GM23338 (cell line): ENCODE data around the gene SUOX.

Source experiments
- CTCF ChIP-seq, 2 experiments: fragments of 200-600 bp in 1 of 2; sonication (generic) in 1 of 2; conservative IDR thresholded peaks; 2 replicates each; pipeline versions ENCODE4 v1.5.1 to v1.6.1; 2016 to 2017; ENCODE audit warnings: antibody characterized with exemption in 2 of 2, low read depth in 2 of 2, mild to moderate bottlenecking in 2 of 2, moderate library complexity in 1 of 2
- EZH2 ChIP-seq: fragments of 200-600 bp; sonication (generic); IDR thresholded peaks from one replicate; pipeline ENCODE4 v1.8.0; 2017; ENCODE audit warnings: antibody characterized with exemption, mild to moderate bottlenecking, low read depth; ENCODE audit not compliant: unreplicated experiment
- EZH2phosphoT487 ChIP-seq: fragments of 200-600 bp; sonication (generic); IDR thresholded peaks from one replicate; pipeline ENCODE4 v1.8.1; 2018; ENCODE audit warnings: antibody characterized with exemption; ENCODE audit not compliant: unreplicated experiment
- JUNB ChIP-seq: IDR thresholded peaks from one replicate; pipeline ENCODE4 v1.6.1; 2016; ENCODE audit warnings: antibody characterized with exemption; ENCODE audit not compliant: unreplicated experiment
- POLR2AphosphoS5 ChIP-seq: IDR thresholded peaks from 2 replicates; pipeline ENCODE4 v1.6.1; 2016; ENCODE audit warnings: antibody characterized with exemption, low read depth
- STAT1 ChIP-seq: IDR thresholded peaks from one replicate; pipeline ENCODE4 v1.6.1; 2016; ENCODE audit warnings: antibody characterized with exemption; ENCODE audit not compliant: unreplicated experiment

- no peak for TF ChIP-seq CTCF (conservative IDR thresholded peaks at IDR 0.05; ENCODE audit: low read depth in 2 of 2)
- no peak for TF ChIP-seq JUNB
- TF ChIP-seq EZH2phosphoT487, result no peak
- TF ChIP-seq POLR2AphosphoS5, result peak; percentile 92
- TF ChIP-seq STAT1, result no peak
- TF ChIP-seq EZH2, result no peak
Observed at GRCh38 chr12:55996715-55997534, at the start of gene SUOX.
